Activated CD4-positive, alpha-beta memory T cell treated with anti-CD3 and anti-CD28 coated beads for 36 hours (primary cell): ENCODE results near the gene ITGA11. TPM values are rescaled to one million over a fixed set of nuclear protein-coding genes. Genes with fewer than 3 reads are reported as not detected.

Experiments used
- CTCF ChIA-PET: fragments of 350-600 bp; sonication (Branson Sonifier 250); formaldehyde crosslinking; loops from one replicate; lab custom pipeline; 2021; ENCODE audit warnings: antibody characterized with exemption, inconsistent platforms; lab: Charles Lee
- POLR2A ChIA-PET: fragments of 350-600 bp; sonication (Branson Sonifier 250); formaldehyde crosslinking; loops from one replicate; lab custom pipeline; 2021; ENCODE audit warnings: antibody characterized with exemption; lab: Charles Lee
- DNase-seq: peaks from one replicate; pipeline ENCODE4 v3.0.0-alpha.2; 2020
- H3K27ac Mint-ChIP-seq: one replicate; pipeline ENCODE4 v1.8.0; 2021; ENCODE audit warnings: mixed read lengths
- H3K27me3 Mint-ChIP-seq: one replicate; pipeline ENCODE4 v1.8.0; 2021; ENCODE audit warnings: mixed read lengths
- H3K36me3 Mint-ChIP-seq: one replicate; pipeline ENCODE4 v1.8.0; 2021; ENCODE audit warnings: mixed read lengths
- H3K4me1 Mint-ChIP-seq: one replicate; pipeline ENCODE4 v1.8.0; 2021; ENCODE audit warnings: low read depth, mixed read lengths
- H3K4me3 Mint-ChIP-seq: one replicate; pipeline ENCODE4 v1.8.0; 2021; ENCODE audit warnings: mild to moderate bottlenecking, mixed read lengths
- H3K9me3 Mint-ChIP-seq: one replicate; pipeline ENCODE4 v1.8.0; 2021; ENCODE audit warnings: mixed read lengths
- intact Hi-C: fragments of 100-400 bp; cut with micrococcal nuclease; formaldehyde crosslinking; loops from one replicate; pipeline ENCODE4 v1.15.1; 2023
- total RNA-seq, 2 experiments: library from RNA; stranded (reverse); gene quantifications; one replicate each; pipeline ENCODE4 v1.2.3, GENCODE V29; 2021

ITGA11 gene
- total RNA-seq, 2 experiments from 2014 or later, result 0.56 to 0.59 TPM

DNA sequence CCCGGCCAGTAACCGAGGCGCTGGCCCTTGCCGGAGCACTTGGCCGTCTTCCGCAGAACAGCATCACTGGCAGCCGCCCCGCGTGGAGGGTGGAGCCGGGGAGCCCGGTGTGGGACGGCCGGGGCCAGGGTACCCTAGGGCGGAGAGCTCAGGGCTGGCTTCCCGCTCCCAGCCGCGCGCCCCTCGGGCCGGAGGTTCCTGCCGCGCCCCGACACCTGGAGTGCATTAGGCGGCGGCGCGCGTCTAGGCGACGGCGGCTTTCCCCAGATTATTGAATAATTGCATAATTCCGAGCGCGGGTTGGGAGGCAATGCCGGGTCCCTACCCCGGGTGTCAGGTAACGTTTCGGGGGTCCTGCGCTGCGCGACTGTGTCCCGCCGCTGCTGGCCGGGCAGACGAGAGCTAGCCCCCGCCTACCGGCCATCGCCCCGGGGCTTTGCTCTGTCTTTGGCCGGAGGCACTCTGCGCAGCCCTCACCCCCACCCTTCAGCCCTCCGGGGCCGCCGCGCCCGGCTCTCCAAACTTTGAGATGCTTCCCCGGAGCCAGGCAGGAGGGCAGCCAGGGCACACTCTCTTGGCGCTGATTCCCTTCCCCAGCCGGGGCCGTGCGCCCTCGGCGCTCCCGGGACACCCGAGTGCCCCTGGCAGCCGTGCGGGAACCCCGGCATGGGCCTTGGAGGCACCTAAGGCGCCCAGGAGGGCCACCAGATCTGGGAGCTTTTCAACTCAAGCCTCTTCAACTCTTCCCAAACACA lies 749 bp downstream of the ITGA11 start:
- POLR2A ChIA-PET, result no interaction called here
- no peak overlapping the region for H3K4me3 Mint-ChIP-seq
- no peaks in the 10 kb centered on the region for H3K36me3 Mint-ChIP-seq
- DNase-seq, result no peak
- H3K27me3 Mint-ChIP-seq, result peaks cover 27% of the 10 kb centered on the region
- H3K9me3 Mint-ChIP-seq, result no peaks in the 10 kb centered on the region
- CTCF ChIA-PET, result no interaction called here
- H3K27ac Mint-ChIP-seq, result no peak overlapping the region
- intact Hi-C loops, result no loop called here
- no peaks in the 10 kb centered on the region for H3K4me1 Mint-ChIP-seq

DNA sequence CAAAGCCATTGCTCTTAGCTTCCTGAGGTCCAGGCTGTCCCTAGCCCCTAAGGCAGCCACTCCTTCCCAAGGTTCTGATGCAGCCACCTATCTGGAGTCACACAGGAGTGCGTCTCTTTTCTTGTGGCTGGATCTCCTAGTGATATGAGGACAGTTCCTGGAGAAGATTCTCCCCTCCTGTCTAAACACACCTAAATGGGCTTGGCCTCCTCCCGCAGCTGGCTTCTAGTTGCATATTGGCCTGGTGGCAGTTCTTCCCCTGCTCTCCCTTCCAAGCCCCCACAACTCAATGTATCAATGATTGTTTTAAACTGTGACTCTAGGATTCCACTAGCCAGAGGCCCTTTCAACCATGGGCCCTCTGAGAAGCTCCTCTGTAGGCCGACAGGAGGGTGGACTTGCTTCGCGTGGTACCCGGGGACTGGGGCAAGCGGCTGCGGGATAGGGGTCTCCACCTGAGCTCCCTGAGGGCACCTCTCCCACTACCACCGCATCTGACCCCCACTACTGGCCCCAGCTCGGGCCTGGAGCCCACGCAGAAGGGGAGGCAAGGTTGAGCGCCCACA lies 1.4 kb downstream of the ITGA11 start:
- no peaks in the 10 kb centered on the region for H3K4me1 Mint-ChIP-seq
- H3K36me3 Mint-ChIP-seq, result no peaks in the 10 kb centered on the region
- intact Hi-C loops, result no loop called here
- no peaks in the 10 kb centered on the region for H3K9me3 Mint-ChIP-seq
- CTCF ChIA-PET, result no interaction called here
- peaks cover 27% of the 10 kb centered on the region for H3K27me3 Mint-ChIP-seq
- no peak overlapping the region for H3K4me3 Mint-ChIP-seq
- POLR2A ChIA-PET, result no interaction called here
- DNase-seq, result no peak
- no peak overlapping the region for H3K27ac Mint-ChIP-seq

DNA sequence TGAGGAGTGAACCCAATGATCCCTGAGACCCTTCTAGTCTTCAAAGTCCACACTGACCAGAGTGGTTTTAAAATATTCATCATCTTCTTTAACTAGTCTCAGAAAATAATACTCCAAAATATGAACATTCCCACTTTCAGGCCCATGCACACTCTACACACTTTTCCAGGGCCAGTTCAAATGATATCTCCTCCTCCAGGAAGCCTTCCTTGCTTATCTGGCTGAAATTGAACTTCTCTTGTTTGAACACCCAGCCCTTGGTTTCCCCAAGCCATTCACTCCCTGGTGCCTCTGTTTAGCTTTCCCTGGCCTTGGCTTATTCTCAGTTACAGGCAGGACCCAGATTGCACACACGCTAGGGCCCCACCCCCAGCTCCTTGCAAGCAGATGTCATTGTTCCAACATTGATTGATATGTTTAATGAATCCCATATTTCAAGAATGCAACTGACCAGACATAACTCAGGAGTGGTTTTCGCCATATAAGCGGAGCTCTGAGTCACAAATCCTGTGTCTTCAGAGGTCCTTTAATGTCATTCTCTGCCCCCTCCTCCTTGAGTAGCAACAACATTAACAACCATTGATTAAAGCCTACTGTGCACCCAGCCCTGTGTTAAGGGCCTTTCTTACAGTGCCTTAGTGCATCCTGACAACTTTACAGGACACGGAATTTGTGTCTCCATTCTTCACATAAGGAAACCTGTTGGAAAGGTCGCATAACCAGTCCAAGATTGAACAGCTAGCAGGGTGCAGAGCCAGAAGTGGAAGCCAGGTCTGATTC lies 2.1 kb downstream of the ITGA11 start:
- Mint-ChIP-seq H3K4me1 (no peaks in the 10 kb centered on the region), H3K4me3 (no peak overlapping the region), H3K36me3 (no peaks in the 10 kb centered on the region), H3K9me3 (no peaks in the 10 kb centered on the region), H3K27me3 (peaks cover 27% of the 10 kb centered on the region), H3K27ac (no peak overlapping the region)
- no peak for DNase-seq
- POLR2A ChIA-PET, result no interaction called here
- CTCF ChIA-PET, result no interaction called here
- intact Hi-C loops, result no loop called here

DNA sequence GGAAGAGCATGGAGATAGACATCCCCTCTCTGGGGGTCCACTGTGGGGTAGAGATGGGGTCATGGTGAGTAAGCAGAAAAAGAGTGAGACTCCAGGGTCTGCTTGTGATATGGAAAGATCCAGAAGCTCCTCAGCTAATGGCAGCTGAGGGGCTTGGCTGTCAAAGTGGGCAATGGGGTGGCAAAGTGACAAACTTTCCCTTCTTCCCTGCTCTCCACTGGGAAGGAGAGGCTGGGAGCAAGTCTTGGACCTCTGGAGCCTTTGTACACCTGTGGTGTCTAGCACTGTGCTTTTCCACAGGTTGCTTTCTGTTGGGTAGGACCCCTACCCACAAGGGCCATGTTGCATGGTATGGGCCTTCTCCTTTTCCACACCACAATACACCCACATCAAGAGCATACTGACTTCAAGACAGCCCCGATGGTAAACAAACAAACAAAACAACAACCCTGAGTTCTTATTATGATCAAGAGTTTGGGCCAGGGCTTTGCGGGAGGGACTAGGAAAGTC lies 3.5 kb downstream of the ITGA11 start:
- Mint-ChIP-seq H3K36me3 (no peaks in the 10 kb centered on the region), H3K4me3 (no peak overlapping the region), H3K27ac (no peak overlapping the region), H3K9me3 (no peaks in the 10 kb centered on the region), H3K4me1 (no peaks in the 10 kb centered on the region), H3K27me3 (peaks cover 23% of the 10 kb centered on the region)
- ChIA-PET POLR2A (no interaction called here), CTCF (no interaction called here)
- DNase-seq, result no peak
- intact Hi-C loops, result no loop called here

DNA sequence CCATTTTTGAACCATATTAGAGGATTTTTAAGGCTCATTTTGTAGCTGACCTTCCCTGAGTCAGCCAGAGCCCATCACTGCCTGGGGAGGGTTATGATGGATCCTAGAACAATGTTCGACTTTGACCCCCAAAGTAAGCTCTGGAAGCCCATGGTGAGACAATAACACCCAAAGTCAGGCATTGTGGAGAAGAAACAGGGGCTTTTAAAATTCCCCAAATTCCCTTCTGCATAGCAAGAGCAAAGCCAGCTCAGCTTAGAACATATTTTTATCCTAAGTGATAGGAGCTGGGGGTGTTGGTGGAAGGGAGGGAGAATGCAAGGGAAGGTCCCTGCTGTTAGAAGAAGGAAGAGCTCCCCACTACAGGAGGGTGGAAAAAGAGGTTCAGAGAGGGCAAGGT lies 4.0 kb downstream of the ITGA11 start:
- Mint-ChIP-seq H3K4me3 (no peak overlapping the region), H3K9me3 (no peaks in the 10 kb centered on the region), H3K27ac (no peak overlapping the region), H3K36me3 (no peaks in the 10 kb centered on the region), H3K4me1 (no peaks in the 10 kb centered on the region), H3K27me3 (peaks cover 20% of the 10 kb centered on the region)
- DNase-seq, result no peak
- ChIA-PET CTCF (no interaction called here), POLR2A (no interaction called here)
- intact Hi-C loops, result no loop called here

DNA sequence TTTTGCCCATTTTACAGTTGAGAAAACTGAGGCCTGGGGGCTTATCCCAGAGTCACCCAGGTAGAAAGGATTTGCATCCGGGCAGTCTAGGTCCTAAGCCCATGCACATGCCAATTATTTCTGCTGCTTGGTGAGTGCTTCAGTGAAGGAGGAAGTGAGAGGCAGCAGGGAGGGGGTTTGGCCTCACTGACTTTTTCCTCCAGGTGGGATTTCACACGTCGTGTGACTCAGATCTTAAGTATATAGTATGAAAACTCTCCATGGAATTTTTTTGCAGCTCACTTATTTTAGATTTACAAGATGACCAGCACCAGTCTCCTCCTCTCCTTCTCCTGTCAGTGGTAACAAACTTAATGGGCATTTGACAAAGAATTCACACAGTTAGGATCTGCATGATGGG lies 4.6 kb downstream of the ITGA11 start:
- Mint-ChIP-seq H3K4me1 (no peaks in the 10 kb centered on the region), H3K4me3 (no peak overlapping the region), H3K36me3 (no peaks in the 10 kb centered on the region), H3K27me3 (peaks cover 14% of the 10 kb centered on the region), H3K27ac (no peak overlapping the region), H3K9me3 (no peaks in the 10 kb centered on the region)
- no peak for DNase-seq
- ChIA-PET POLR2A (no interaction called here), CTCF (no interaction called here)
- intact Hi-C loops, result no loop called here

DNA sequence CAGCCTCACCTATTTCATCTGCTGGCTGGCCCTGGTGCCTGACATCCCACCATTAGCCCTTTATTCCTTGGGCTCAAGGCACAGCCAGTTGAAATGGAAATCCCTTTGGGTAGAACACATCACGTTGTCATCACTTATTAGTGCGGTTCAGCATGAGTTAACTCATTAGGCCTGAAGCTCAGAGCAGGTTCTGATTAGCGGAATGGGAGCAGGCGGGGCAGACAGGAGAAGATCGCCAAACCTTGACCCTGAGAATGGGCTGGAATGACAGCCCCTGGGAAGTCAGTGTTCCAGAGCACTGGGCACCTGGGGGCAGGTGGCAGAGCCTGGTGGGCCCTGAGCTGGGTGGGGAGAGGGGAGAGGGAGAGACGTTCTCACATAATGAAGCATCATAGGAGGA lies 5.8 kb downstream of the ITGA11 start:
- ChIA-PET POLR2A (no interaction called here), CTCF (no interaction called here)
- no peaks in the 10 kb centered on the region for H3K9me3 Mint-ChIP-seq
- intact Hi-C loops, result no loop called here
- no peak for DNase-seq
- H3K4me1 Mint-ChIP-seq, result no peaks in the 10 kb centered on the region
- H3K27ac Mint-ChIP-seq, result no peak overlapping the region
- H3K36me3 Mint-ChIP-seq, result no peaks in the 10 kb centered on the region
- H3K4me3 Mint-ChIP-seq, result no peak overlapping the region
- peaks cover 13% of the 10 kb centered on the region for H3K27me3 Mint-ChIP-seq

DNA sequence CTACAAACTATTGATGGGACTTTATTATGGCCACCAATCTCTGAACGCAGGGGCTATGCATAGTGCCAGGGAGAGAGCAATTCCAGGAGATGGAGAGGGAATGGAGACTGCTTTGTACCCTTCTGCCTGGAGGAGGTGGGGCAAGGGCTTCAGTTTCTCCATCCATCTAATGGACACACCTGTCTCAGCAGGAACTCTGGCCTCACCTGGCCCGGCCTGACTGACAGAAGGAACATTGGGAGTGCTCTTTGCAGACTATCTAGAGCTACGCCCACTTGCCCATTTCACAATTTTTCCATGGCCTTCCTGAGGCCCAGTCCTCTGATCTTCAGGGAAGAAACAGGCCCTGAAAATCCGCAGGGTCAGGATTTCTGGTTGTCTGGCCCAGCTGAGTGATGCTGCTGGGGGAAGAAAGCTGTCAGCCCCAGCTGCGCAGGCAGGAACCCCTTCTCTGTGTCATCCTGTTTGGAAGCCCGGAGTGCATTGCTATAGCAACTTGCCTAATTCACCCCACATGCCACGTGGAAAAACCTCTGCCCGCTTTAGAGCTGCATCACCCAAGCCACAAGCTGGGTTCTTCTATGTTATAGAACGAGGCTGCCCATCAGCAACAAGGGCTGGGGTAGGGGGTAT lies 6.4 kb downstream of the ITGA11 start:
- intact Hi-C loops, result no loop called here
- CTCF ChIA-PET, result no interaction called here

DNA sequence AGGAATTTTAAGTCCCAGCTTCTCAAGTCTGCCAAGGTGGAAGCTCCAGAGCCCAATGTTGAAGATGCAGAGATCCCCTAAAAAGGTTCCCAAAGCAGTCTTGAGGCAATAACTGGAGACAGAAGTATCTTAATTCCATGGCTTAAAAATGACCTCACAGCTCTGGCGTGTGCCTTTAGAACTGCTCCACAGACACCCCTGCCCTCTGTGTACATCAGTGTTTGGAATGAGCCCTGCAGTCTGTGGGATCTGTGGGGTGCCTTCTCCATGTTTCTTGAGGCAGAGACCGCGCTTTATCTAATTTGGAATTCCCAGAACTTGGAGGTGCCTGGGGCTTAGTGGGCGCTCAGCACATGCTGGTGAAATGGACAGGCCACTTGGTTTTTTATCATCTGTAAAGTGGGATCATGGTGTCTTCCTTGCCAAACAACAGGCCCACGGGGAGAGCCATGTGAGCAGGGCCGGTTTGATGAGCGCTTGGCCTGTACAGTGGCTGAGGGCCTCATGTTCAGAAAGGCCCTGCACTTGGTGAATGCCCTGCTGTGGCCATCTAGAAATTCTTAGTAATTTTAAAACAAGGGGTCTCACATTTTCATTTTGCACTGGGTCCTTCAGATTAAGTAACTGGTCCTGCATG lies 7.1 kb downstream of the ITGA11 start:
- CTCF ChIA-PET, result interaction anchor here (1.1 kb wide), 1 partner anchor 118 kb away, joined by 3 read pairs; no protein-coding TSS in a partner anchor
- DNase-seq, result no peak

More for the DNA sequence above, 6.4 kb downstream of the ITGA11 start:
- POLR2A ChIA-PET, result no interaction called here
- no peak overlapping the region for H3K27ac Mint-ChIP-seq
- no peak for DNase-seq
- H3K4me1 Mint-ChIP-seq, result no peaks in the 10 kb centered on the region
- no peaks in the 10 kb centered on the region for H3K36me3 Mint-ChIP-seq
- no peaks in the 10 kb centered on the region for H3K9me3 Mint-ChIP-seq
- H3K4me3 Mint-ChIP-seq, result no peak overlapping the region
- H3K27me3 Mint-ChIP-seq, result peaks cover 10% of the 10 kb centered on the region

DNA sequence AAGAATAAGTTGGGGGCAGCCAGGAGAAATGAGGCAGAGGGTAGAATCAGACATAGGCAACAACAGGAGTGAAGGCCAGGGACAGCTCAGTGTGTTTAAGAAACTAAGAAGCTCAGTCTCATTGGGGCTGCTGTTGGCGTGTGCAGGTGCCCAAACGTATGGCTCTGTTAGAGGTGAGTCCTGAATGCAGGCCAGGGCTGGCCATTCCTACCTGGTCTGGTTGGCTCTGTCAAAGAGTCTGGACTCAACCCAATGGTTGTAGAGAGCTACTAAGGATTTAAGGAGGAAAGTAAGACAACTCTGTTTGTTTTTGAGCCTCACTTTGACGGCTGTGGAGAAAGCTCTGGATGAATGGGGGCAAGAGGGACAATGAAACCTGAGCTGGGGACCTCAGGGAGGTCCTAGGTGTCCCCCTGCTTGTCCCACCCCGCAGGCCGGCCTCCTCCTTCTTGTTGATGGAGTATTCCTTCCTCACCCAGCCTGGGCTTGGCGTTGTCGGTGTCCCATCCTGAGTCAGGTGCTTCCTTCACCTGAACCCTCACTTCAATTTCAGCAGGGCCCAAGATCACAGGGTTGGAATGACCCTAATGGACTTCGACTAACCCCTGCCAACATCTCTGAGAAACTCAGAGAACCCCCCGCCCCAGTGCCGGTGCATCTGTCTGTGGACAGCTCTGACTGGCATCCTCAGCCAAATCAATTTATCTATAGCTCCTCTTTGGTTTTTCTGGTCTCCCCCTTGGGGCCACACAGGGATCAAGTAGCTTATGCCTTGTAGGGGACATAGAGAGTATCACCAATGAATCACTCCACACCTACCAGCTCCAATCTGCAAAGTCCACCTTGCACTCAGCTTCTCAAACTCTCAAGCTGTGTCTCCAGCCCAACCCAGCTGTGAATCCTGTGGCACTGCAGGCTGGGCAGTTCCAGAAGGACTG lies 8.3 kb downstream of the ITGA11 start:
- H3K27ac Mint-ChIP-seq, result no peak overlapping the region
- POLR2A ChIA-PET, result no interaction called here
- no peaks in the 10 kb centered on the region for H3K9me3 Mint-ChIP-seq
- H3K36me3 Mint-ChIP-seq, result no peaks in the 10 kb centered on the region
- intact Hi-C loops, result no loop called here
- DNase-seq, result no peak
- H3K4me1 Mint-ChIP-seq, result no peaks in the 10 kb centered on the region
- no peak overlapping the region for H3K4me3 Mint-ChIP-seq
- CTCF ChIA-PET, result interaction anchor here (0.6 to 1.1 kb wide), 2 partner anchors 39 to 117 kb away, joined by 3 to 4 read pairs; no protein-coding TSS in a partner anchor
- H3K27me3 Mint-ChIP-seq, result peaks cover 1% of the 10 kb centered on the region

More for the DNA sequence above, 7.1 kb downstream of the ITGA11 start:
- Mint-ChIP-seq H3K27ac (no peak overlapping the region), H3K4me1 (no peaks in the 10 kb centered on the region), H3K27me3 (peaks cover 5% of the 10 kb centered on the region), H3K9me3 (no peaks in the 10 kb centered on the region), H3K36me3 (no peaks in the 10 kb centered on the region), H3K4me3 (no peak overlapping the region)
- POLR2A ChIA-PET, result no interaction called here
- intact Hi-C loops, result no loop called here
